CD4-positive, alpha-beta T cell treated with Interferon gamma for 1 hour (primary cell): ENCODE results near the gene COL12A1.

Experiments
- DNase-seq: peaks from one replicate; pipeline ENCODE4 v3.0.0-alpha.2; 2020

Gene COL12A1

DNA sequence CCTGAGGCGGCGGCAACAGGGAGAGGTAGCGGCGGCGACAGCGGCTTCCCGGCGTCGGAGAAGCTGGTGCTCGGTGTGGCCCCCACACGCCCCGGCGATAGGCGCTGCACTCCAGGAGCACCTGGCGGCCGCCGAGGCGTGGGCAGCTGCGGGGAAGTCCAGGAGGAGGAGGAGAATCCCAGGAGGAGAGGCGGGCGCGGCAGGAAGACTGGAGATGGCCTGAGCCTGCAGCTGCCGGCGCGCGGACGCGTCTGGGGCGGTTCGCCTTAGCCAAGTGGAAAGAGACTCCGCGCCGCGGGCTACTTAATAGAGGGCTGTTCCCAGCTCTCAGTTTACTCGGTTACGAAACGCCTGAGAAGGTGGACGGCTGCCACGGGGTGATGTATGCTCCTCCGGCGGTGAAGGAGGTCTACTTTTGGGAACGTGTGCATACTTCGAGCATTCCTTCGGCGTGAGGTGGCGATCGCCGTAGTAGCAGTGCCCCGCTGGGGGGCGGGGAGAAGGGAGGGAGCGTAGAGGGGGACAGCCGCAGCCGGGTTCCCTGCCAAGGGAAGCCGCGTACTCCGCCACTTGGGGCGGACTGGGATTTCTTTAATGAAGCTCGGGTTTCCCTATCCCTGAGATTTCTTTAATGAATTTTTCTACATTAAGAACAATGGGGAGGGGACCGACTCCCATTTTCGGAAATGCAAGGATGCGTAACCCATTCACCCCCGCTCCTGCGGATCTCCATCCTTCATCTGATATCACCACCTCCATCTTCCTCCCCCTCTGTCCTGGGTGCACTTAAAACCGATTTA is at the start of gene COL12A1:
Gene COL12A1, minus strand, starts transcription at position 278 of the 800 bp plus-strand sequence. CDS start 3,261 bp downstream, outside the sequence.
- DNase-seq = no peak

DNA sequence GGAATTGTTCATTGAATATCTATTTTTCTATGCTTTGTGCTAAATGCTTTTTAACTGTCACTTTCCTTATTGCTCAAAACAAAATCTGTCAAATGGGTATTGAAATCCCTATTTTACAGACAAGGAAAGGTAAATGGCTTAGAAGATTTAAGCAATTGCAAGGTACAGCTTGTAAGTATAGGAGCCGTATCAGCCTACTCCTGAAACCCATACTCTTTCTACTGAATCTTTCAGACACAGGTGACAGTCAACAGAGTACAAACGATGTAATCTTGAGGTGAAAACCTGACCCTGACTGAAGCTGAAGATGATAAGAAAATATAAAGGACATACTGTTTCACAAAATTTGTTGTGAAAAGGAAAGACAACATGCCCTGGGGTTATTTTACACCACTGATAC is 44.7 kb upstream of the COL12A1 start:
- DNase-seq = no peak

DNA sequence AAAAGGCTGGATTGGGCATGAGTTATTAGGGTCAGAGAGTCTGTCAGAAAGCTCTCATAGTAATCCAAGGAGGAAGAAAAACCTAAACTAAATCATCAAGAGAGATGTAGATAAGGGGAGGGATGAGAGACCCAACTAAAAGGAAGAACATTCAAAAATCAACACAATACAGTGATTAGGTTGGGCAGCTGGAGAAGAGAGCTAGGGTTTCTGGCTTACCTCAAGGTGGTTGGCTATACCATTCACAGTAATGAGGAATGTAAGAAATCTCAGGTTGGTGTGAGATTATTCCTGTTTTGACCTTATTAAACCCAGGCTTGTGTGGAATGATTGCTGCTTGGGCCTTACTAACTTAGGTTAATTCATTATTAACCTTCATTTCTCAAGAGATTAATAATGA is 44.0 kb upstream of the COL12A1 start:
- no peak for DNase-seq

DNA sequence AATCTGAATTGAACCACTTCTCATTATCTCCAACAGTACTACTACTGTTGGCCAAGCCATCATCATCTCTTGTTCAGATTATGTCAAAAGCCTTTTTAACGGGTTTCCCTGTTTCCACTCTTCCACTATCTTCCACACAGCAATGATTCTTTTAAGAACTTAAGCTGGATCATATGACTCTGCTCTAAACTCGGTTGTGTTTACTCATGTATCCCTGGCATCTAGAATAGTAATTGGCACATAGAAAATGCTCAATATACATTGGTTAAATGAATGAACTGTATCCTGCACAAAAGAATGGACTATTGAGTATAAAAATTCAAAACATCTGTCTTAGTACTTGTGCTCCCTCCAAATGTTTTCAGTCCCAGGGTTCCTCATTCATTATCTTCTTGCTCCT is 40.5 kb upstream of the COL12A1 start:
- no peak for DNase-seq

DNA sequence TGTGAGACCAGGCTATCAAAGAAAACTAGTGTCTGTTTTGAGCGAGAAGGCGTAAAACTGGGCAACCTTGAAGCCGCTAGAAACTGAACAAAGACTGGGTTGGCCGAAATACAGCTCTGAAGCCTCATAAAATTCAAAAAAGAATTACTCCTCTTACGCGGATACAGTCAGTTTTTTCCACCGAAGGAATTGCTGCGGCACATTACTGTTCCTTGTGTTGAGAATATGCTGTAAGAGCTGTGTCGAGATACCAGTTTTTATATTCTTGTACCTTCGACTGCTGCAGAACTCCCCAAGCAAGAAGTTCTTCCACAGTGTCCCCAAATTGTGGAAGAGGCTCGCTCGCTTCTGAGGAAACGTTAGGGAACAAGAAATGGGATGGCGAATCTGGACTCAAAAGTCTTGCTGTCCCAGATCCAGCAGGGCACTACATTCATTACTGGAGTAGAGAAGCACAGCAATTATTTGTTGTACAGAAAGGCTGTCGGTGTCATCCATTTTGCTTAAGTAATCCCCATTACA is 38.3 kb upstream of the COL12A1 start:
- no peak for DNase-seq

DNA sequence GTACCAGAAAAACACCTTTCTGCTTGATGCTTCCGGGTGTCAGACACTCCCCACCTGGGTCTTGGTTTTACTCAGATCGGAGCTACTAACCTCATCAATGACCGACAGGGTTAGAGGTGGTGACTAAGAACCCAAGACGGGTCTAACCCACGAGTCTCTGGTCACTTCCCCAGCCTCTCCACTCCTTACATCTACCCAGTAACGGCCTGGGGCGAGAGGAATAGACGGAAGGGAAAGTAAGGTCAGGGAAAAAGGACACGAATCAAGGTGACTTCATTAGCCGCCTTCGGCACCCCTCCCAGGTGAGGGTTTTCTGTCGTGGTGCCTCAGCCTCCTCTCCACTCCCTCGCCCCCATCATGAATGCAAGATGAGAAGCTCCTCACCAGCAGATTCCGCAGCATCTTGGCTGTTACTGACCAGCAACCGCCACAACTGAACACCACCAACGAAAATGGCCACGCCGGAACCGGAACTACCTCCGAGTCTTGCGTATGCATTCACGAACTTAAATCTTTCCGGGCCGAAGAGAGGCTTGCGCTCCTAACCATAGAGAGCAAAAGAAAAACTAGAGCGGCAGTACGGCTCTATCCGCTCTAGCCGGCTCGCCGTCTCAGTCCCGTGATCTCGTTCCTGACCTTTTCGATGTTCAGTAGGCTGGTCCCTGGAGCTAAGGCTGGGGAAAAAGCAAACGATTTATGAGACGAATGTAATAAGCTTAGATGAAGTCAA is 37.6 kb upstream of the COL12A1 start, which contains the start of gene COX7A2:
Gene COX7A2, minus strand, starts transcription at position 469 of the 730 bp plus-strand sequence. Its CDS starts 67 bp downstream, at position 402.
- peak; percentile 91 for DNase-seq

DNA sequence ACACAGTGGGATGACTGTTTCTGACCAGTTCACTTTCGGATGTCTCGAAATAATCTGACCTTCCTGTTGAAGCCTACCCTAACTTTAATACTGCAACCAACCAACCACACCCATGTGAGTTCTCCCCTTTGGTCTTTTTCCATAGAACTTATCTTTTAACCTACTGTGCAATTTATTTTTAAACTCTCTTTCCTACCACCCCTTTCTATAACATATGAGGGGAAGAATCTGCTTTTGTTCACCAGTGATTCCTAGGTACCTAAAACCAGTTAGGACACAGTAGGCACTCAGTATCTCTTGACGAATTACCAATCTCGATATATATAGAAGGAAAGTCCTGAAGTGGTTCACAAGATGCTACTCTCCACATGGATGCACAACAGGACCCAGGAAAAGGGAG is 30.8 kb upstream of the COL12A1 start:
- no peak for DNase-seq

DNA sequence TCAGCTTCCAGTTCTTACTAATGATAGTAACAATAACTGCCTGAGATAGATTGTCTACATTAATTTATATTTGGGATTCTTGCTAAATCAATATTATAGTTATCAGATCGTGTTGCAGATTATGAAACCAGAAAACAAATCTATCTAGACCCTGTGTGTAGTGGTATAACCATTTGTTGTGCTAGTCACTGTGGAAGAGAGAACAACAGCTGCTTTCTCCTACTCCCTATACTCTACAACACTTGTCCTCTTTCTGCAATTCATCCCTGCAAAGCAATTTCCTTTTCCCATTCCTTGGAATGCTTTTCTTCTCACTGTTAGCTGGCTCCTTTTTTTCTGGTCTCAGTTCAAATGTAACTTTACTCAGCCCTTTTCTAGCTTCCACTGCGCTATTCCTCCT is 29.4 kb upstream of the COL12A1 start:
- DNase-seq = no peak

DNA sequence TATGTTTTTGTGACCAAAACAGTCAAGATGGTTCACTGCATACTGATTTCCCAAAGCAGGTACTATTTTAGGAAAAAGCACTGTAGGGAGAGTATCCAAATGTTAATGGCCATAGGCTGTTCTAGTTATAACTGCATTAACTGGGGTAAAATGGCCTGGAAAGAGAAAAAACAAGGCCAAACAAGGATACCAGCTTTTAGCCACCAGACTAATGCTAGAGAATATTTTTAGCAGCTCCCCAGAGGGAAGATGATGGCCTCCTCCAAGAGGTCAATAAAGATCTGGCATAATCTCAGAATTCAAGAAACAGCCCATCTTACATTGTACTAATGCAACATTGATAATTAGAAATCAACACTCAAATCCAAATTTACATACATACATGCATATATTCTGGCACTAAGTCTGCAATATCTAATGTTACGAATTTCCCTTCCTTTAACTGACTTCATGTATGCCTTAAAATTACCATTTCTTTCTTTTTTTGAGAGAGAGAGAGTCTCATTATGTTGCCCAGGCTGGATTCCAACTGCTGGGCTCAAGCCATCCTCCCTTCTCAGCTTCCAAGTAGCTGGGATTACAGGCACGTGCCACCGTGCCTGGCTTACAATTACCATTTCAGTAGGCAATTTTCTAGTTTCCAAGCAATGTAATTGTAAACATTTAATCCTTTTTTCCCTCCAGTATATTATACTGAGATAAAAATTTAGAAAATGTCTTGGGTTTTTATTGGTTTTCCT is 28.4 kb upstream of the COL12A1 start:
- no peak for DNase-seq

DNA sequence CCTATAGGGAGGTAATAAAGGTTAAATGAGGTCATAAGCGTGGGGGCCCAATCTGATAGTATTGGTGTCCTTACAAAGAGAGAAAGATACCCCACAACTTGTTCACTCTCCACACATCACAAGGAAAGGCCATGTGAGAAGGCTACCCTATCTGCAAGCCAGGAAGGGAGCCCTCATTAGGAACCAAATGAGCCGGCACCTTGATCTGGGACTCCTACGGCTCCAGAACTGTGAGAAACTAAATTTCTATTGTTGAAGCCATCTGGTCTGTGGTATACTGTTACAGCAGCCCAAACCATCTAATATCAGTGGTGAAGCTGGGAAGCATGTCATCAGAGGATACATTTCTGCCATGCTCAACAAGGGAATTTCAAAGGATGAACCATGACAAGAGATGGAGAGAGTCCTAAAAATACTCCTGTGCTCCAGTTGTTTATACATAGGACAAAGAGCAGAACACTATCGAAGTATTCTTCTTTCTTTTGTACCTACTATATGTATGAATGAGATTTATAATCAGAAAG is 27.3 kb upstream of the COL12A1 start:
- no peak for DNase-seq

DNA sequence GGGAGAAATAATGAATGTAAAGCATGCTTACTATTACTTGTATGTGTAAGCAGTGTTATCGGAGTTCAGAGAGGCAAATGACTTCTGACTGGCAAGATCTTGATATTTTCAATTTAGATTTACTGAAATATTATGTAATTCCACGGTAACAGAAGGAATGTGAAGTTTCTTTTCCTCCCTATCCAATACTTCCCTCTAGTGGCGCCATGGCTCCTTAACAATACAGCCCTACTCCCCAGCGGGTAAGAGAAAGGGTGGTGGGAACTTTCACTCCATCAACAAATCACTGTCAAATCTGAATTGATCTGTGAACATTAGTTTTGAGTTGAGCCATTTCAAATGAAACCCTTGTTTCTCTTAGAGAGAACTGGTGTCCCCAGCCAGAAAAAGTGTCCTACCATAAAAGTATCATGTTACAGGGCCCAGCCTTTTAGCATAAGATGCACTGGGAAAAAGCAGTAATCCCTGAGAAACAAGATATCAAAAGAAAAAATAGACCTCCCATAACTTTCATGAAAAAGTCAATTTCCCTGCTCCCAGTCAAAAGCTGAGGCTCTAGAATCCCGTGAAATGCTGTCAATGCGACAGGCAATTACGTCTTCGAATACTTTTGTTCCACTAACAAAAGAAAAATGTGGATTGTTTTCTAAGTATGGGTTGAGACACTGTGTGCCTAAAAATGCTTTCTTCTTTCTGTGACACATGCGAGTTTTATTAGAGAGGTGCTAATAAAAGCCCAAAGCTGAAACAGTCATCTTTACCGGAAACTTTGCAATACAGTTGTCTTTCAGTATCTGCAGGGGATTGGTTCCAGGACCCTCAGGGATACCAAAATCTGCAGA is 24.9 kb upstream of the COL12A1 start:
- no peak for DNase-seq

DNA sequence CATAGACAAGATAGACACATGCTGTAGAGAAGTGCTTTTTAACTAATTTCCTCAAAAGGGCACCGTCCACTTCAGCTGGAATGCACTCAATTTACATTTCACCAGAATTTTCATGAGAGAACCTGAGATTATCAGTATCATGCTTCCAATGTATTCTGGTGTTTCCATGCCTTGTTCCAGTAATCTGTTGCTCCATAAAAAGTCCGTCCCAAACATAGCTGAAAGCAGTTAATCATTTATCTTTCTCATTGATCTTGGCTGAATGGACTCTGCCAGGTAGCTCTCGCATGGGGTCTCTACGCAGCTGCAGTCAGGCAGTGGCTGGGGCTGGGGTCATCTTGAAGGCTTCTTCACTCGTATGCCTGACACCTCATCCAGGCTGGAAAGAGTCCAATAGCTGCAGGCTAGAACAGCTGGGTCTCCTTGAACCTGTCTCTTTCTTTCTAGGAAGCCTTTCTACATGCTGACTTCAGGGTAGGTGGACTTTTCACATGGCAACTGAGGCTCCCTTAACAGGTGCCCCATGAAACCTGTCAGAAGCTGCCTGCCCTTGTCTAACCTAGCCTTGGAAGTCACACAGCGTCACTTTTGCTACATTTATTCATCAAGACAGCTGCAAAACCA is 18.6 kb upstream of the COL12A1 start:
- DNase-seq = no peak

DNA sequence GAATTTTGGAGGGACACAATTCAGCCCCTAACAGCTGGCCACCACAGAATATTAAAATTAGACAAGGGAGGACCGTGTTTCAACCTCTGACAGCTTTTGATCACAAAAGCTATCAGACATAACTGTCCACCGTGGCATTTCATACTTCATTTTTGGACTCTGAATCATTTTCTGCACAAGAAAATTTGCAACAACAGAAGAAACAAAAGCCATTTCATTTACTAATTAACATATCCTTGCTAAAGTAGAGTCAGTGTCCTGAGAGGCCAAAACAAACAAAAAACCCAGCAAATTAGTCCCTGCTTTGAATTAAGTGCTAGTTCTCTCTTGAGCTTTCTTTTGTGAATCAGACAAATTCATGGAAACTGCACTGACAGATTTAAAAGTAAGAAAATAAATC is 17.6 kb upstream of the COL12A1 start:
- no peak for DNase-seq

DNA sequence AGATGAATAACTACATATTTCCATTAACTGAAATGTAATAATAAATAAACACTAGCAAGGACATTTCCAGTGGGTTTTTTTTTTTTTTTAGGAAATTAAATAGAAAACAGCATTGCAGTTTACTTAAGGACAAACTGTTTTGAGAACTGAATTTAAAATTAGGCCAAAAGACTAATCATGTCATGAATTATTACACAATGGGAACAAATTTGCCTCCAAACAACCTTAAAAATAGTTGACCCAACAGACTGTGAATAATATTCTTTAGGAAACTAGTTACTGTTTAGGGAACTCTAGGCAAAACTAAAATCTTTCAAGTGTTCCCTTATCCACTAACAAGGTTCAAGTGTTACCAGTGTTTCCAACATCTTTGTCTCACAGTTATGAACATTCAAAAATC is 16.4 kb upstream of the COL12A1 start:
- DNase-seq = no peak

DNA sequence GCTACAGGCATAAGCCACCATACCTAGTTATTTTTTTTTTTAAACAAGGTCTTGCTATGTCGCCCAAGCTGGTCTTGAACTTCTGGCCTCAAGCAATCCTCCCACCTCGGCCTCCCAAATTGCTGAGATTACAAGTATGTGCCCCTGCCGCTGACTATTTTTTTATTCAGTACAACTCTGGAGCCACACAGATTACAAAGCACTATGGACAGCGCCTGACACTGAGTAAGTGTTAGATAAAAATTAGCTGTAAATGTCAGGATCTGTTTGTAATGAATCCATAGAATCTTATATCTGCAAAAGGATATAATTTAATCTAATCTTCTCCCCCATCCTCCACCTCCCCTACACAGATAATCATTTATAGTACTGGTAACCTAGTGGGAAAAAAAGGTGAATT is 15.3 kb upstream of the COL12A1 start:
- no peak for DNase-seq

DNA sequence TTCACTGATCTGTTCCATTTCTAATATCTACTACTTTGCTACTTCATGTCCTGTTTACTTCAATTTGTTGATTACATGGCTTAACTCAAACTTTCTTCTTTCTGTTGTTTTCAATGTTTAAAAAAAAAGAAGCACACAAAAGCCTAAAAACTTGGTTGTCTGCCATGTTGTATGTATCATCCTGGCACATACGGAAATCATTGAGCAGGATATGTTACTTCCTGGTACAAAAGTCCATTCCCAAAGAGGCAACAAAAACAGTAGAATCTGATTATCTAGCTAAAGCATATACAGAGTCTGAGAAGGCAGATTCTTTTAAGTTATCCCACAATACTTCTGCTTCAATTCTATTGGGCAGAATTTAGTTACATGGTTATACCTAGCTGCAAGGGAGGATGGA is 14.5 kb upstream of the COL12A1 start:
- no peak for DNase-seq

DNA sequence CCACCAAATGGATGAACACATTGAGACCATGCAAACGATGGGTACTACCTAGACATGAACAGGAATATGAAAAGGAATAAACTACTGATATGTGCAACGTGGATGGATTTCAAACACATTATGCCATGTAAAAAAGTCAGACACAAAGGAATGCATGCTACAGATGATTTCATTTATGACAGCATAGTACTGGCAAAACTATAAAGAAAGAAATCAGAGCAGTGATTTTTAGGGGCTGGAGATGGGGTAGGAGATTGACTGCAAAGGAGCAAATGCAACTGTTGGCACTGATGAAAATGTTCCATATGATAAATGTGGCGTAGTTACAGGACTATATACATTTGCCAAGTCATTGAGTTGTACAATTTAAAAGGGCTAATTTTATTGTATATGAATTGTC is 13.4 kb upstream of the COL12A1 start:
- DNase-seq = no peak

DNA sequence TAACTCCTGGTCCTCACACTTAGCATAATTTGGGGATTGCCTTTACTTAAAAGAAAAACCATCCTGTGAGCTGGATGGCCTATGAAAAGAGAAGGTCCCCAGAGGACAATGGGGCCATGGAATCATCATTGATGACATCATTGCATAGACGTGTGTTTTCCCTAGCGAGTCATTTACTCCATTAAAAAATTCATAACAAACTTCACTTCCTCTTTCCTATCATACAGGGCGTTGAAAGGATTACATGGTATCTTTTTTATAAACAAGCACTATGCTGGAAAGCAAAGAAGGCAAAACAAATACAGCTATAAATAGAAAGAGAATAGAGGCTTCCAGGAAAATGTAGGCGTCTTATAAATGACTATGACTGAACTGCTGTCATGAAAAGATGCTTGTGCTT is 11.3 kb upstream of the COL12A1 start:
- no peak for DNase-seq

DNA sequence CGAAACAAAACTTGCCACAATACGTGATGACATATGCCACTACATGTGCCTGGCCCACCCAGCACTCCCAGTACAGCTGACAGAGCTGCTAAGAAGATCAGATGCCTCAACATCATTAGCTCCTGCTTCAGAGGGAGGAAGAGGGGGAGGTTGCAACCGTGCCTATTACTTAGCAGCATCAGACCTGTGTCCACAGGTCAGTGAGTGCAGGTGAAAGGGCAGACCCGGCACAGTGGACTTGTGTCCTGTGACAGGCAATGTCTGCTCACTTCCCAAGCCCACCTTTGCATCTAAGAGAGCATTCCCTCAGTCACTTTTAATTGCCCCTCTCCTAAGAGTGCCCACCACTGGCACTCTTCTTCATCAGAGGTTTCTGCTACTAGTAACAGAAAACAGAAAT is 9.4 kb upstream of the COL12A1 start:
- no peak for DNase-seq

DNA sequence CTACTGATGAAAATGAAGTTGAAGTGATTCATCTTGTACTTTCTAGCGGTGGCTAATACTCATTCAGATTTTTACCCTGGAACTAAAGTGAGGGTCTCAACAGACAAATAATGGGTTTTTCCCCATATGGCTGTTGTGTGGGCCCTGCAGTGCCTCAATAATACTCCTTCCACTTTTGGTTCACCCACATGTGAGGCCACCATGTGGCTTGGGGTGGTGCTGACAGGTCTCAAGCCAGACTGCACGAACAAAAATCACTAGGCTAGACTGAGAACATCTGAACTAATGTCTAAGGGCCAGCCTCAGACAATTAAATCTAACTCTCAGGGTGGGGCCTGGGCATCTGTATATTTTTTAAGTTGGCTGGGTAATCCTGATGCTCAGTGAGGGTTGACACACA is 7.9 kb upstream of the COL12A1 start:
- no peak for DNase-seq

DNA sequence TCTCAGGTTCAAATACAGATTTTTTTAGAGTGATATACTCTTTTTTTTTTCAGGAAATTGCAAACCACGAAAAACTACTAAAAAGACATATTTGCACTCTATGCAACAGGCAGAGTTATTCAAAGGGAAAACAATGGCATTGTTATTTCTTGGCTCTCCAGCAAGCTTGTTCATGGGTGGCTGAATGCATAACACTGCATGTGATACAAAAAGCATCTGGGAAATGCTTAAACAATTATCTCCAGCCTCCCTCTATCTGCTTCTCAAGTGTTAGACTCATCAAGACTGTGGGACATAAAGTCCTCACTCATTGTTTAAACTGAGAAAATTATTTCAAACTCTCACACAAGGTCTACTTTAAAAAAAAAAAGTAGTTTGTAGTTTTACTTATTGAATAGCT is 7.3 kb upstream of the COL12A1 start:
- DNase-seq = no peak
